ENCODE measurements around the gene NAPSA.
A peak's percentile ranks its signal among the peaks of the same experiment; 100 is the strongest.
"Not testable (repeated sequence)": the region's sequence is repeated elsewhere in the genome, so short reads cannot be mapped to it uniquely, and the experiment has no call there.

Gene NAPSA

GRCh38 chr19:50329926-50330294 lies 35.5 kb downstream of the NAPSA start:
- not testable (repeated sequence) for DNase-seq

- DNase-seq, result peak; percentile 24
Measured at GRCh38 chr19:50329146-50329925, 36.1 kb downstream of the NAPSA start, which contains the start of gene KCNC3. TSS of gene KCNC3 (minus strand) at chr19:50329377. CDS start at chr19:50329082, 295 bp downstream.

GRCh38 chr19:50328873-50329145 lies 36.6 kb downstream of the NAPSA start:
- no peak for DNase-seq

GRCh38 chr19:50328224-50328872 lies 37.1 kb downstream of the NAPSA start:
- DNase-seq, result no peak

- no peak for DNase-seq
Measured at GRCh38 chr19:50327461-50328223, 37.8 kb downstream of the NAPSA start.

GRCh38 chr19:50327013-50327412 lies 38.4 kb downstream of the NAPSA start:
- no peak for DNase-seq

GRCh38 chr19:50326101-50326664 lies 39.3 kb downstream of the NAPSA start:
- no peak for DNase-seq

GRCh38 chr19:50325310-50326100 lies 39.9 kb downstream of the NAPSA start:
- DNase-seq, result peak; percentile 58

- no peak for DNase-seq
Measured at GRCh38 chr19:50324331-50324730, 41.1 kb downstream of the NAPSA start.

- DNase-seq, result no peak
Measured at GRCh38 chr19:50323782-50324133, 41.7 kb downstream of the NAPSA start.

GRCh38 chr19:50322931-50323781 lies 42.3 kb downstream of the NAPSA start:
- DNase-seq, result no peak

GRCh38 chr19:50322234-50322633 lies 43.2 kb downstream of the NAPSA start:
- DNase-seq, result no peak

- DNase-seq, result no peak
Measured at GRCh38 chr19:50321831-50322230, 43.6 kb downstream of the NAPSA start.

GRCh38 chr19:50320596-50320995 lies 44.8 kb downstream of the NAPSA start:
- DNase-seq, result no peak

GRCh38 chr19:50320051-50320450 lies 45.4 kb downstream of the NAPSA start:
- no peak for DNase-seq

- no peak for DNase-seq
Measured at GRCh38 chr19:50319156-50319555, 46.3 kb downstream of the NAPSA start.

GRCh38 chr19:50318438-50318837 lies 47.0 kb downstream of the NAPSA start:
- DNase-seq, result no peak

GRCh38 chr19:50317115-50317514 lies 48.3 kb downstream of the NAPSA start:
- no peak for DNase-seq

GRCh38 chr19:50315773-50316448 lies 49.5 kb downstream of the NAPSA start:
- DNase-seq, result no peak

GRCh38 chr19:50314724-50315708 lies 50.4 kb downstream of the NAPSA start:
- DNase-seq, result no peak
